HG03457 (cell line): ENCODE data around the gene ARHGEF28.

Source experiments
- ATAC-seq: cut with Tn5 transposase; IDR thresholded peaks from one replicate; pipeline ENCODE4 v1.9.1; 2021; ENCODE audit warnings: moderate number of reproducible peaks; ENCODE audit not compliant: unreplicated experiment

The ARHGEF28 gene

DNA sequence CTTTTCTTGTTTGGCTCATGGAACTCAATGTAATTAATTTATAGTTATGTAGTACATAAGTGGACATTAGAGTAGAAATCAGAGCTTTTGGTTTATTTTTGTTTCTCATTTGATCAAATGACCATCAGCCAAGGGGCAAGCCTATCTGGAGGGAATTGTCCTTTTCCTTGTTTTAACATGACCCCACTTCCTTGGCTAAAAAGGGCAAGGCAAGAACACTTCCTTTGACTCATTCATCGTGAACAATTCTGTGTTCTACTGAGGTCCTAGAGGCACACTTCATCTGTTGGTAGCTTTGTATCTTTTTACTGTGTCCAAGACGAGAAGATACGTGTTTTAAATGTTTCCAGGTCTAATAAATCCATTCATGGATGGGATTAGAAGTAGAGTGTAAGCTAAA lies 148.9 kb downstream of the ARHGEF28 start:
- ATAC-seq: no peak

- no peak for ATAC-seq
Observed at GRCh38 chr5:73776405-73776804, 150.4 kb downstream of the ARHGEF28 start.

DNA sequence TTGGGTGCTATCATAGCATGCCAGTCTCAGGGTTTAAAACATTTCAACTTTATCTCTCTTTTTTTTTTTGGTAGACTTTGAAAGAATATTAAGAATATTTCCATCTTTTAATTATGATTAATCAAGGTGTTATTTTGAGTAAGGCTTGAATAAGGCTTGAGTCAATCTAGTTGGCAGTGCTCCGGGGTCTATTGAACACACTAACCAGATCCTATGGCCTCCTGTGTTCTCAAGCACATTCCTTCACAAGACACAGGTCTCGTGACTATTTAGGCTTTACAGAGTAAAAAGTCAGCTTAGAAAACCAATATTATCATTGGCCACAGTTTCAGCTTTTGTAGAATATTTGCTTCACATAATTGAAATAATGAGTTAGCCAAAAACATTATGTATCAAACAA lies 151.2 kb downstream of the ARHGEF28 start:
- ATAC-seq: no peak

DNA sequence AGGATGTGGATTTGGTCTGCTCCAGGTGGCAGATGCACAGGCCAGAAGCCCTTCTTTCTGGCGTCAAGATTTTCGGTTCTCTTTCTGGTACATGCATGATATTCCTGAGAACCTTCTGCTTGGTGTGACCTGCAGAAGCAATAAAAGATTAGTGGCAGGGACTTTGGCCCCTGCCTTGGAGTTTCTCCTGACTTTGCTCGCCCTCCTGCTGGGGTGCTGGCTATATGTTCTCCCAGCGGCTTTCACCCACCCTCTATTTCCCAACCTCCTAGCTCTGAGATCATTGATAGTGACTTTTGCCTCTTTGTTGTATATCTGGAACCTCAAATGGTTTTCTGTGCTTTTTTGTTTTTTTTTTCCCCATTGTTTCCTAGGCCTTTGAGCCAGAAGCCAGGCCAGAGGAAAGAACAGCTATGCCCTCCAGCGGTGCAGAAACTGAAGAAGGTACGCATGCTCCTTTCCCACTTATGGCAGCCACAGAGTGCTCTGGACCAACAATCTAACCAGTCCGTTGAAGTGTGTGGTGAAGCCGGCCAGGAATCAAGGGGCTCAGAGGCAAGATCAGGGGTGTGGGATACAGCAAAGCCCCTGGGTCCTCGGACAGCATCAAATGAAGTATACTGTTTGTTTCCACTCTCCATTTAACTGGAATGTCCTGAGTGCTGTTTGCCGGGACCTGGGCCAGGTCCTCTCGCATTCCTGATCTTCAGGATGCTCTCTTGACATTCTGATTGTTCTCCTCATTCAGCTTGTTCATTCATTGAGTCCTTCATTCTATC lies 154.5 kb downstream of the ARHGEF28 start:
- no peak for ATAC-seq

DNA sequence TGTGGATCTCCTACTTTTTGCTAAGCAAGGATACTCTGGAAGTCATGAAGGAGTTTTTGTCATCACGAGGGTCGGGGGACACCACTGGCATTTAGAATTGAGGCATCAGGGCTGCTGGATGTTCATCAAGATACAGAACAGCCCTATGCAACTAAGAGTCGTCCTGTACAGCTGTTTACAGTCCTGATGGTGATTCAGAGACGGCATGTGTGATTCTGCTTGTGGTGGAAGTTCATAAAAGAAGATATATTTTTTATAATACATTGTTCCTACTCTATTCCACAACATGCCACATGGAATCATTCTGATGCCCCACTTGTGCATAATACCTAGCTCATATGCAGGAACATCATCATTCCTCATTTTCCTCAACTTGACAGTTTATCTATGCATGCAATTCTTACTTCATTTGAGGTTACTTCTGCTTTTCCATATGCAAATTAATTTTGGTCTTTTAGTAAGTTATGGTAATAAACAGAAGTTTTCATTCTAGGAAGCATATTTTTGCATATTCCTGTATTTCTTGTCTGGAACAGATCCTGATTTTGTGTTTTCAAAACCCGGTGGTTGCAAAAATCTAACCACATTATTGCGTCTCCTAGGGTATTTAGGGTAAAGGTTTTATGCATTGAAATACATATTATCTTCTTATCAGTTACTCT lies 155.2 kb downstream of the ARHGEF28 start:
- no peak for ATAC-seq

DNA sequence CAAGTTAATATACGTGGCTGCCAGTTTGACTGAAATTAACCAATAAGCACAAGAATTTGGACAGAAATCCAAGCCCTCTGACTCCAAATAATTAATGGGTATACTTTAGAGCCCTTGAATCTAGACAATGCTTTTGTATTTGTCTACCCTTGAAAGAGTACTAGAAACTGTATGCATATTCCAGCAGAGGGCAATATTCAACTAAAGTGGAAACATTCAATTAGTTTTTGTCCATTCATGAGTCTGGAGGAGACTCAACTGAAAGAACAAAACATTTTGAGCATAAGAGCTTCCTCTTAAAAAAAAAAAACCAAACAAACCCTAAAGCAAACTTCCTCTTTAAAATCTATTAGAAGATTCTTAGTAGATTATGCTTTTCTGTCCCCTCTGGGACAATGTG lies 157.8 kb downstream of the ARHGEF28 start:
- ATAC-seq: no peak

DNA sequence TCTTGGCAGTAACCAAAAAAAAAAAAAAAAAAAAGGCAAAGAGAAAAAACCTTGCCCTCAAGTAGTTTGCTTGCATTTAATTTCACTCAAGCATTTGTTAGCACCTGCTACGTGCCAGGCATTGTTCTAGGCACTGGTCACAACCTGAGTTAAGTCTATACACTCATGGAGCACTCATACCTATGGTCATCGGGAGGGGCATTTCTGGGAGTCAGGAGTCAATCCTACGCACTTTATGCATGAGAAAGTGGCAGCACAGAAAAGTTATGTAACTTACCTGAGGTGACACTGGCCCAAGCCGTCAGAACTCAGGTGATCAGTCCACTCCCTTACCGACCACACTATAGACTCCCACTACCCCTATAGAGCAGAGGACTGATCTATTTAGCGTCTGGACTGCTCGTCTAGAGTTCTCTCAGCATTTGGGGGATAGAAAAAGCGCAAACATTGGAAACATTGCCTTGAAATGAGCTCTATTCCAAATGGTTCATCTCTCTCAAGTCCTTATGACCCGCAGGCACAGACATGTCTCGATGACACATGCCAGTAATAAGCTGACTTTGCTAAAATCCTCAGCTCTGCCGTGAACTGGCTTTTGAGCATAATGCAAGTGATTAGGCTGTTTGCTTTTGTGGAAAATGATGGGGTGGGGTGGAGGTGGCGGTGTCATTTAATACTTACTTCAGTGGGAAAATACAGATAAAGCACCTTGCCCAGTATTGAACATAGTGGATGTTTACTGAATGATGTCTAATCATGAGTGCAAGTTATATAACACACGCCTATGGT lies 160.2 kb downstream of the ARHGEF28 start:
- ATAC-seq: no peak

- ATAC-seq: no peak
Observed at GRCh38 chr5:73789851-73790281, 163.9 kb downstream of the ARHGEF28 start.

DNA sequence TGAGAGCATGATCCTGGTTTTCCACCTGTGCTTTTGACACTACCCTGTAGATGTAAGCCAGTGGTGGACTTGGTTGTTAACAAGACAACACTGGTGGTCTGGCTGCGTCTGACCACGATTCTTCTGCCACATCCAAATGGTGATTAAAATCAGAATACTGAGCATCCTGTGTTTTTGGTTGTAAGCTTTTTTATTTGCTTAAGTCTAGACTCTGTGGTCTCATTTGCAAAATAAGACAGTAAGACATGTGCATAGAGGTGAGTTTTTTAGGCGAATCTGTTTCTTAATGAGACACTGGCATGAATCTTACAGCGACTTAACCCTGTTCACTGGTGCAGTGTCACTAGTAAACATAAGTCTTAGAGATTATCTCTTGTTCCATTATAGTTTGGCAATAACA lies 165.4 kb downstream of the ARHGEF28 start:
- no peak for ATAC-seq

DNA sequence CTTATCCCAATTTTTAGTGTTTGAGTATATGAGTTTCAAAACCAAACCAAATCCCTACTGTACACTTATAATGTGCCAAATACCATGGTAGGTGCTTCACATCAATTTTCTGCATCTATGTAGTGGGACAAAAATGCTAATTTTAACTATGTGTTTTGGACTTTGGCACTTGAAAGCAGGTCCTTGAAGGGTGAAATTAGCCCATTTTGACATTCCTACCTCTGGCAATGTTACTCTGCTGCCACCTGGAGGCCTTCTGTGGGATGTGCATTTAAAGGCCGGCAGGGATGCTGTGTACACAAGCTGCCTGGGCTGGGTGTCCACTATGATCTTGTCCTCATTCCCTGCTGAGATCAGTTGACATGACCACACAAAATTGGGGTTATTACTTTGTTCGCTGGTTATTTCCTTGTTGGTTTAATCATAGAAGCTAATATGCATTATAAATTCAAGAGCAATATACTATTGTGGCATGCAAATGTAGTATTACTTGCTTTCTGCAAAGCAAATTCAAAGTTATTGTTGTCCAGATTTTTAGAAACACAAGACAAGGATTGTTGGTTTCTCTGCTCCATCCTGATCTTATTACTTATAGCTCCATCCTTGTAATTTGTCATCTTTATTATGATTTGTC lies 166.8 kb downstream of the ARHGEF28 start:
- ATAC-seq: no peak

- ATAC-seq: no peak
Observed at GRCh38 chr5:73793911-73794310, 167.9 kb downstream of the ARHGEF28 start.

- no peak for ATAC-seq
Observed at GRCh38 chr5:73796164-73797131, 170.5 kb downstream of the ARHGEF28 start.

DNA sequence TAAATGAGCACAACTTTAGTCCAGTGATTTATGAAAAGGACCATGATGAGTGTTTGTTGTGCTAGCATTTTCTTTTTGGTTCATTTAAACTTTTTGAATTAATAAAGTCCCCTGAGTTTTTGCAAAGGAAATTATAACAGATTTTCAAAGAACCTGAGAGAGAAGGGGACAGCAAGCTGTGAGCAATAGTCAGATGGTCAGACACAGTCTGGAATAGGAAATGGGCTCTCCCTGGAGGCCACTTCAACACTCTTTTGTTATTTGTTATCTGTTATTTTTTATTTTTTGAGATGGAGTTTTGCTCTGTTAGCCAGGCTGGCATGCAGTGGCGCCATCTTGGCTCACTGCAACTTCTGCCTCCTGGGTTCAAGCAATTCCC lies 171.1 kb downstream of the ARHGEF28 start:
- ATAC-seq: no peak

GRCh38 chr5:73799401-73799972 lies 173.5 kb downstream of the ARHGEF28 start:
- ATAC-seq: no peak

- no peak for ATAC-seq
Observed at GRCh38 chr5:73801686-73802085, 175.7 kb downstream of the ARHGEF28 start.

DNA sequence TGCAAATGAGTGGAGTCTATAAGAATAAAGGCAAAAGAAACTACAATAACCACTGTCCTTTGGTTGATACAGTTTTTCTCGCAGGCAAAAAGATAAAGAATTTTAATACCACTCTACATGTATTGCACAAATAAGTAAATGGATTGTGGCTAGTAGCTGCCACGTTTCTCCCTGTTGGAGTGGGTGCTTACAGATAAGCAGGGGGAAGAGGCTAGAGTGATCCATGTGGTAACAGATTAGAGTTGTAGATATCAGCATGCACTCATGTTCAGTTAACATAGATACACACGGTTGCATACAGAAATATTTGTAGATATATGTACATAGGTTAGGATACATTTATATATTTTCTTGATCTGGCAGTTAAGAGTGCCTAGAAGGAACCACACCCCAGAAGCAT lies 179.5 kb downstream of the ARHGEF28 start:
- no peak for ATAC-seq

- no peak for ATAC-seq
Observed at GRCh38 chr5:73808911-73809310, 182.9 kb downstream of the ARHGEF28 start.

- ATAC-seq: no peak
Observed at GRCh38 chr5:73810429-73810828, 184.4 kb downstream of the ARHGEF28 start.

DNA sequence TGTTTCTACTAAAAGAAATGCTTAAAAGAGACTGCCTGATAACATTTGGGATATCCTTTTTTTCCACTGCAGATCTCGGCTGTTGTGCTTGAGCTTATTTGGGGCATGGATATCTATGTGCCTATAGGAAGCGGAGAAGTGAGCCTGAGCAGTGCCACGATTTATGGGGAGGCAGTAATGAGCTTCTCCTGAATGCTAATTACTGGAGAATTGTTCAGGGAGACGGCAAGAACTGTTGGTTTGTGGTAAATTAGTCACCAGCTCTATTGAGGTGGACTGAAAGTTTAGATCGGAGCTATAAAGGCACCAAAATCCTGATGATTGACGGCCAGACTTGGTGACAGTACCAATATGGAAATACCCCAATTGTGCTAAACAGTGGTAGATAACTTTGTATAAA lies 186.5 kb downstream of the ARHGEF28 start:
- ATAC-seq: no peak
